A673 (cell line): ENCODE measurements around the gene TENM3. TPM values are rescaled to one million over a fixed set of nuclear protein-coding genes. Genes with fewer than 3 reads are reported as not detected.

ENCODE experiments used
- BruUV-seq: library from RNA; stranded (reverse); fragments of 400-500 nt; replicated peaks from 2 replicates; lab custom pipeline; 2021; lab: Mats Ljungman, UMichigan
- CTCF ChIA-PET: fragments of 300-600 bp; sonication (Branson Sonifier 250); formaldehyde crosslinking; loops from one replicate; lab custom pipeline; 2022; ENCODE audit warnings: antibody characterized with exemption; lab: Charles Lee
- POLR2A ChIA-PET: fragments of 300-600 bp; sonication (Branson Sonifier 250); formaldehyde crosslinking; loops from one replicate; lab custom pipeline; 2022; ENCODE audit warnings: antibody characterized with exemption; ENCODE audit not compliant: low non-redundant PET; lab: Charles Lee
- DNase-seq: peaks from one replicate; pipeline ENCODE4 v3.0.0-alpha.2; 2015; ENCODE audit warnings: low spot score
- H3K27ac ChIP-seq: fragments of 200-600 bp; sonication (generic); 2 replicates; pipeline ENCODE4 v1.5.1; 2016; ENCODE audit warnings: mixed run types, low read depth, mild to moderate bottlenecking, mixed read lengths, antibody characterized with exemption, low read length; ENCODE audit not compliant: poor library complexity, severe bottlenecking
- H3K27me3 ChIP-seq: fragments of 200-600 bp; sonication (generic); replicated peaks from 2 replicates; pipeline ENCODE4 v1.6.1; 2017; ENCODE audit warnings: mixed run types, low read depth, mild to moderate bottlenecking, mixed read lengths, antibody characterized with exemption, low read length; ENCODE audit not compliant: insufficient read depth, poor library complexity
- H3K36me3 ChIP-seq: fragments of 200-600 bp; sonication (generic); 2 replicates; pipeline ENCODE4 v1.6.1; 2016; ENCODE audit warnings: mixed run types, mild to moderate bottlenecking, mixed read lengths, antibody characterized with exemption, low read length; ENCODE audit not compliant: insufficient read depth, poor library complexity, severe bottlenecking
- H3K4me1 ChIP-seq: fragments of 200-600 bp; sonication (generic); 2 replicates; pipeline ENCODE4 v1.6.1; 2017; ENCODE audit warnings: mixed run types, mild to moderate bottlenecking, mixed read lengths, antibody characterized with exemption, low read length; ENCODE audit not compliant: insufficient read depth, poor library complexity, severe bottlenecking
- H3K4me3 ChIP-seq: fragments of 200-600 bp; sonication (generic); 2 replicates; pipeline ENCODE4 v1.5.1; 2016; ENCODE audit warnings: low read depth, mixed run types, mild to moderate bottlenecking, mixed read lengths, low read length; ENCODE audit not compliant: poor library complexity, severe bottlenecking
- H3K9me3 ChIP-seq: fragments of 200-600 bp; sonication (generic); 2 replicates; pipeline ENCODE4 v1.6.1; 2016; ENCODE audit warnings: mixed run types, low read depth, mild to moderate bottlenecking, mixed read lengths, antibody characterized with exemption, low read length; ENCODE audit not compliant: poor library complexity, severe bottlenecking
- EZH2 ChIP-seq: fragments of 200-600 bp; sonication (generic); IDR thresholded peaks from 2 replicates; pipeline ENCODE4 v1.6.1; 2017; ENCODE audit warnings: borderline replicate concordance, low read depth, mild to moderate bottlenecking, mixed read lengths, antibody characterized with exemption, low read length; ENCODE audit not compliant: poor library complexity, severe bottlenecking
- intact Hi-C: fragments of 100-400 bp; cut with micrococcal nuclease; formaldehyde crosslinking; loops from one replicate; pipeline ENCODE4 v1.10.0; 2022; ENCODE audit not compliant: unreplicated experiment
- total RNA-seq: library from RNA; stranded (reverse); gene quantifications from 2 replicates; pipeline ENCODE4 v1.2.3, GENCODE V29; 2021
- TF ChIP-seq, protein P1 (sequence below): fragments of 300-800, 200-600 bp; sonication (generic); conservative IDR thresholded peaks from 2 replicates; pipeline ENCODE4 v1.5.1; 2017; ENCODE audit warnings: low read depth, mild to moderate bottlenecking, antibody characterized with exemption, low read length, moderate library complexity, mixed read lengths

Gene TENM3
- total RNA-seq, 1 experiment from 2014 or later = 26.4 TPM

DNA sequence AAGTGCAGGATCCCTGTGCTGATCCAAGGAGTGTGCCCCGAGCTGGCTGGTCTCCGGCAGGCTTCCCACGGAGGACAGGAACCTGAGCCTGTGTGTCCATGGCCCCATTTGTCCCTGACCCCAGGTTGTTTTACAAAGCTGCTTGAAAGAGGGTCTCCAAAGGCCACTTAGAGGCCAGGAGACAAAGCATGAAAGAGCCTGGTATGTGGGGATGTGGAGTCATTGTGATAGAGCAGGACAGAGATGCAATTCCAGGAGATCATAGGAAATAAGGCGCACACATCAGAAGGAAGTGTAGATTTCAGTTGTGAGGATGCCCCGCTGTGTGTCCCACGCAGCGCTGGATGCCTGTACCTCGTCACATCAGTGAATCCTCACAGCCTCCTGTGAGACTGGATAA, 48.0 kb downstream of the TENM3 start:
- no peak for DNase-seq
- H3K36me3 ChIP-seq = no peaks in the 10 kb centered on the region
- intact Hi-C loops = no loop called here
- H3K4me3 ChIP-seq = no peak overlapping the region
- no peaks in the 10 kb centered on the region for H3K4me1 ChIP-seq
- H3K27me3 ChIP-seq = no peaks in the 10 kb centered on the region
- no peak for TF ChIP-seq EZH2
- TF ChIP-seq, protein P1, sequence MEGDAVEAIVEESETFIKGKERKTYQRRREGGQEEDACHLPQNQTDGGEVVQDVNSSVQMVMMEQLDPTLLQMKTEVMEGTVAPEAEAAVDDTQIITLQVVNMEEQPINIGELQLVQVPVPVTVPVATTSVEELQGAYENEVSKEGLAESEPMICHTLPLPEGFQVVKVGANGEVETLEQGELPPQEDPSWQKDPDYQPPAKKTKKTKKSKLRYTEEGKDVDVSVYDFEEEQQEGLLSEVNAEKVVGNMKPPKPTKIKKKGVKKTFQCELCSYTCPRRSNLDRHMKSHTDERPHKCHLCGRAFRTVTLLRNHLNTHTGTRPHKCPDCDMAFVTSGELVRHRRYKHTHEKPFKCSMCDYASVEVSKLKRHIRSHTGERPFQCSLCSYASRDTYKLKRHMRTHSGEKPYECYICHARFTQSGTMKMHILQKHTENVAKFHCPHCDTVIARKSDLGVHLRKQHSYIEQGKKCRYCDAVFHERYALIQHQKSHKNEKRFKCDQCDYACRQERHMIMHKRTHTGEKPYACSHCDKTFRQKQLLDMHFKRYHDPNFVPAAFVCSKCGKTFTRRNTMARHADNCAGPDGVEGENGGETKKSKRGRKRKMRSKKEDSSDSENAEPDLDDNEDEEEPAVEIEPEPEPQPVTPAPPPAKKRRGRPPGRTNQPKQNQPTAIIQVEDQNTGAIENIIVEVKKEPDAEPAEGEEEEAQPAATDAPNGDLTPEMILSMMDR = no peak
- ChIA-PET CTCF (no interaction called here), POLR2A (no interaction called here)
- H3K27ac ChIP-seq = no peak overlapping the region
- no TSS peak for BruUV-seq
- no peaks in the 10 kb centered on the region for H3K9me3 ChIP-seq

DNA sequence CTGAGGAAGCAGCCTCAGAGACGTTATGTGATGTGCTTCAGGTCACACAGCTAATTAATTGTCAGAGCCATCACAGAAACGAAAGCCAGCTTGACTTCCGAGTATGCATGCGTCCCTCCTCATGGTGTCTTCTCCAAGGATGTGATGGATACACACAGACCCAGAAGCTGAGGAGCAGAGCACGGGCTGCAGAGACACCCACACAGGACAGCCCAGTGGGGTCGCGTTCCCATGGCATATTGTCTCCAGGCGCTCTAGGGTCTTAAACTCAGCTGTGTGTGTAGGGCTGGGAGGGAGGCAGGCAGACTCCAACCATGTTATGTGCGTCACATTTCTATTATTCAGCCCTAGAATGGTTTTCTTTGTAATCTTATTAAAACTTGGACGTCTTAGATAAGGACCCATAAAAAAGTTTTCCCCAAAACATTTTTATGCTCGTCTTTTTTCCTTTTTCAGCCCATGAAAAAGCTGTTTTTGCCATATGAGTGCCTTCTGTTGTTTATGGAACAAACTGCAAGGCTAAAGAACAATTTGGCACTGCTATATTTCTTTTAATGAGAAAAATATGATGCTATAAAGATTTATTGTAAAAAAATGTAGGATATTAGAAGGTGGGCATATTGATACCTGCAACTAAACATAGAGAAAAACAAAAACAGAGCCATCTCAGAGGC, 48.5 kb downstream of the TENM3 start:
- TF ChIP-seq, protein P1 = no peak
- no peak for TF ChIP-seq EZH2

DNA sequence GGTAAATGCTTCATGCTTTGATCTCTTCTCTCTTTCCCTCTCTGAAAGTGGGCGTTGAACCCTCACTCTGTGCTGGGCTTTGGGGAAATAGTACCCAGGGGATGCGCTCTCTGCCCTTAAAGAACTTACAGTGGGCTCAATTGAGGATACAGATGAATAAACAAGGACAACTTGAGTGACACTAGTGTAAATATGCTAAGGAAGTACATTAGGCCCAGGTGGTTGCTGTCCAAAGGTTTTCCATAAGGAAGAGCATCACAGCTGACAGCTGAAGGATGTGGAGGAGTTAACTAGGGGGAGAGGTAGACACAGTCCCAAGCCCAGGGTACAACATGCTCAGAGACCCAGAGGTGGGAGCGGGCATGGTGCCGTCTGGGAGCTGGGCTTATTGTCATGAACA, 49.4 kb downstream of the TENM3 start:
- no peak for DNase-seq
- H3K27me3 ChIP-seq = no peaks in the 10 kb centered on the region
- BruUV-seq = no TSS peak
- H3K4me1 ChIP-seq = no peaks in the 10 kb centered on the region
- TF ChIP-seq EZH2 = no peak
- TF ChIP-seq, protein P1 = no peak
- ChIA-PET POLR2A (no interaction called here), CTCF (no interaction called here)
- H3K4me3 ChIP-seq = no peak overlapping the region
- intact Hi-C loops = no loop called here
- no peaks in the 10 kb centered on the region for H3K36me3 ChIP-seq
- H3K9me3 ChIP-seq = no peaks in the 10 kb centered on the region
- no peak overlapping the region for H3K27ac ChIP-seq

More for the DNA sequence above, 48.5 kb downstream of the TENM3 start:
- no peak overlapping the region for H3K27ac ChIP-seq
- no peaks in the 10 kb centered on the region for H3K27me3 ChIP-seq
- intact Hi-C loops = no loop called here
- no peak overlapping the region for H3K4me3 ChIP-seq
- H3K36me3 ChIP-seq = no peaks in the 10 kb centered on the region
- ChIA-PET CTCF (no interaction called here), POLR2A (no interaction called here)
- no TSS peak for BruUV-seq
- H3K4me1 ChIP-seq = no peaks in the 10 kb centered on the region
- H3K9me3 ChIP-seq = no peaks in the 10 kb centered on the region
- DNase-seq = no peak
